ENCODE data around the gene SPNS2. TPM values are rescaled to one million over a fixed set of nuclear protein-coding genes. Genes with fewer than 3 reads are reported as not detected.

Gene SPNS2
- total RNA-seq, 1 donor from 2014 or later, result 187 TPM

DNA sequence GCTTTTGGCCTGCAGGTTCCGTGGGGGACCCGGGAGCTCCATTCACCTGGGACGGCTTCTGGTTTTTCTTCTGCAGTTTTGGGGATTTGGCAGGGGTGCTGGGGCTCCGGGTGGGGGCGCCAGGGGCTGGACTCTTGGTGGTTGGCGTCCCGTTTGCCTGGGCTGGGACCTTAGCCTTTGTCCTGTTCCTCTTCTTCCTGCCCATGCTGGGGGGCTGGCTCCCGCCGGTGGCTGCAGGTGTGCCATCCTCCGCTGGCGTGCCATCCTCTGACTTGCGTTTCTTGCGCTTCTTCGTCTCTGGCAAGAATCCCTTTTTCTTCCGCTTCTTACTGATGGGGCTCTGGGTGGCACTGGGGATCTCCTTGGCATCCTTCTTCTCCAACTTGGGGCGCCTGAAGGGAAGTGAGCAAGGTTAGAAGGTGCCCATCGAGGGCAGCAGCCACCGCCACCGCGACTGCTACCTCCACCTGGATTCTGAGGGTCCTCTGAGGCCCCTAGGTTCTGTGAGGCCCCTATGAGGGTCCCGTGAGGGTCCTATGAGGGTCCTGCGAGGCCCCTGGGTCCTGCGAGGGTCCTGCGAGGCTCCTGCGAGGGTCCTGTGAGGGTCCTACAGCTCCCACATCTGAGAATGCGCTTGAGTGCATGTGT, 41.0 kb downstream of the SPNS2 start:
- TF ChIP-seq, protein P1, sequence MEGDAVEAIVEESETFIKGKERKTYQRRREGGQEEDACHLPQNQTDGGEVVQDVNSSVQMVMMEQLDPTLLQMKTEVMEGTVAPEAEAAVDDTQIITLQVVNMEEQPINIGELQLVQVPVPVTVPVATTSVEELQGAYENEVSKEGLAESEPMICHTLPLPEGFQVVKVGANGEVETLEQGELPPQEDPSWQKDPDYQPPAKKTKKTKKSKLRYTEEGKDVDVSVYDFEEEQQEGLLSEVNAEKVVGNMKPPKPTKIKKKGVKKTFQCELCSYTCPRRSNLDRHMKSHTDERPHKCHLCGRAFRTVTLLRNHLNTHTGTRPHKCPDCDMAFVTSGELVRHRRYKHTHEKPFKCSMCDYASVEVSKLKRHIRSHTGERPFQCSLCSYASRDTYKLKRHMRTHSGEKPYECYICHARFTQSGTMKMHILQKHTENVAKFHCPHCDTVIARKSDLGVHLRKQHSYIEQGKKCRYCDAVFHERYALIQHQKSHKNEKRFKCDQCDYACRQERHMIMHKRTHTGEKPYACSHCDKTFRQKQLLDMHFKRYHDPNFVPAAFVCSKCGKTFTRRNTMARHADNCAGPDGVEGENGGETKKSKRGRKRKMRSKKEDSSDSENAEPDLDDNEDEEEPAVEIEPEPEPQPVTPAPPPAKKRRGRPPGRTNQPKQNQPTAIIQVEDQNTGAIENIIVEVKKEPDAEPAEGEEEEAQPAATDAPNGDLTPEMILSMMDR (IDR thresholded peaks at IDR 0.05; ENCODE audit: unreplicated experiment), result no peak
- no peak for DNase-seq (ENCODE audit: low spot score)
- Mint-ChIP-seq H3K4me3 (ENCODE audit: unreplicated experiment) (no peak overlapping the region), H3K27me3 (ENCODE audit: unreplicated experiment) (peaks cover 41% of the 10 kb centered on the region), H3K4me1 (ENCODE audit: unreplicated experiment) (peaks cover 17% of the 10 kb centered on the region), H3K27ac (ENCODE audit: unreplicated experiment) (no peak overlapping the region), H3K9me3 (ENCODE audit: unreplicated experiment) (no peaks in the 10 kb centered on the region), H3K36me3 (ENCODE audit: low read depth, unreplicated experiment) (no peaks in the 10 kb centered on the region)

DNA sequence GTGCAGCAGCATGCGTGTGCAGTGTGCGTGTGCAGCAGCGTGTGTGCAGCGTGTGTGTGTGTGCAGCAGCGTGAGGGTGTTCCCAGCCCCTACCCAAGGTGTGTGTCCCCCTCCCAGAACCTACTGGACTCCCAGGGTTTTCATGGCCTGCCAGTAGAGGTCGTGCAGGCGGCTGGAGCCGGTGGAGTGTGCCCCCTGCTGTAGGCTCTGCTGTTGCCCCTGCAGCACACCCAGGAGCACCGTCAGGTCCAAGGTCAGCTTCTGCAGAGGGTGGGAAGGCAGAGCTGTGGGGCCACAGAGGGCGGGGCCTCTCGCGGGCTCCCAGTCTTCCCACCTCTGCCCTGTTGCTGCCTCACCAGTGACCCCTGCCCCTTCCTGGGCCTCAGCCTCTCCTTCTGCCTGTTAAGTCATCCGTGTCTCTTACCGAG, 41.6 kb downstream of the SPNS2 start:
- TF ChIP-seq, protein P1 (IDR thresholded peaks at IDR 0.05; ENCODE audit: unreplicated experiment), result no peak
- Mint-ChIP-seq H3K4me3 (ENCODE audit: unreplicated experiment) (no peak overlapping the region), H3K9me3 (ENCODE audit: unreplicated experiment) (no peaks in the 10 kb centered on the region), H3K27me3 (ENCODE audit: unreplicated experiment) (peaks cover 45% of the 10 kb centered on the region), H3K27ac (ENCODE audit: unreplicated experiment) (peak overlapping the region; percentile 13), H3K4me1 (ENCODE audit: unreplicated experiment) (peaks cover 17% of the 10 kb centered on the region), H3K36me3 (ENCODE audit: low read depth, unreplicated experiment) (no peaks in the 10 kb centered on the region)
- peak; percentile 50 for DNase-seq (ENCODE audit: low spot score)

DNA sequence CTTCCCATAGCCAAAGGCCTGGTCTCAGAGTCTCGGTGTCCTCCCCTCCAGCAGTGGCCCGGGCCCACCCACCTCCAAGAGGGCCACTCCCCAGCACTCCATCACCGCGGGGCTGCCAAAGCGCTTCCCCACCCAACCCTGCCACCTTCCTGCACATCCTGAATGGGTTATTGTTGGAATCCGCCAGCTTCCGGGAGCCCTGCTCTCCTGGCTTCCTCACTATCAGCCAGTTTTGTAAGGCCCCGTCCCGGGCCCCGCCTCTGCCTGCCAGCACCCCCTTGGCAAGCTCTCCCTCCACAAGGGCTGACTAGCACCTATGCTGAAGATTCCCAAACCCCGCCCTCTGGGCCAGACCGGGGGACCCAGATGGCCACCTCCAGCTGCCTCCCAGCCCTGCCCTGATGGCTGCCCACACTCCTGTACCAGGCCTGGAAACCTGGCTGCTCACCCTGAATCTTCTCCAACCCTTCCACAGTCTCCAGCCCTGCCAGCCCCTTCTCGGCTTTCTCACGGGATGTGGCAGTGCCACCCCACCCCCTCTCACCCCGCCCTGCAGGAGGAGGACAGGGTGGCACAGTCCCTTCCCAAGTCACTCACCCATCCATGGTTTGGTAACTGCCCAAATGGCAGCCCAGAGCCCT, 42.1 kb downstream of the SPNS2 start:
- H3K9me3 Mint-ChIP-seq (ENCODE audit: unreplicated experiment), result no peaks in the 10 kb centered on the region
- peak overlapping the region; percentile 61 for H3K27ac Mint-ChIP-seq (ENCODE audit: unreplicated experiment)
- peaks cover 44% of the 10 kb centered on the region for H3K27me3 Mint-ChIP-seq (ENCODE audit: unreplicated experiment)
- peaks cover 12% of the 10 kb centered on the region for H3K4me1 Mint-ChIP-seq (ENCODE audit: unreplicated experiment)
- no peak for DNase-seq (ENCODE audit: low spot score)
- peak overlapping the region; percentile 47 for H3K4me3 Mint-ChIP-seq (ENCODE audit: unreplicated experiment)
- TF ChIP-seq, protein P1 (IDR thresholded peaks at IDR 0.05; ENCODE audit: unreplicated experiment), result no peak
- H3K36me3 Mint-ChIP-seq (ENCODE audit: low read depth, unreplicated experiment), result no peaks in the 10 kb centered on the region

DNA sequence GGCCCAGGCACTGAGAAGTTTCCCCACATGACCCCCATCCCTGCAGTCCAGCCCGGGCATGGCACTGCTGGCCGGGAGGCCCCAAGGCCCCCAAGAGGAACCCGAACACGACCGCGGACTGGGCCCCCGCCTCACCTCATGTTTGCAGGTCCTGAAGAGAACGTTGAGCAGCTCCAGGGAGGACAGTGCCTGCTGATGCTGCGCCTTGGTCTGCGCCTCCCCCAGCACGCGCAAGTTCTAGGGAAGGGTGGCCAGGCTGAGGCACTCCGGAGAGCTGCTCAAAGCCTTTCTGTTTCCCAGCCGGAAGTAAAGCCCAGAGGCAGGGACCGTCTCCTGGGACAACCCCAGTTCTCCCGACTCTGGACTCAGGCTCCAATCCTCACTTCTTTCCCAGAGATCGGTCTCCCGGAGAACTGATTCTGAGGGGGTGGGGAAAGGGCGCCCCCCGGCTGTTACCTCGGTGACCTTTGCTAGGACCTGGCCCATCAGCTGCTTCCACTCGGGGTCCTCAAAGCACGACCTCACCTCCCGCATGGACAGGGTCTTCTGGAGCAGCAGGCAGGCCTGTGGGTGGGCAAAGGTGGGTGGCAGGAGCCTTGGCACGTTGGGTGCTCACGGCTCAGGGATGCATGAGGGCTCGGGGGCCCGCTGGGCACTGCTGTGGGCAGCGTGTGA, 42.8 kb downstream of the SPNS2 start:
- peaks cover 12% of the 10 kb centered on the region for H3K4me1 Mint-ChIP-seq (ENCODE audit: unreplicated experiment)
- DNase-seq (ENCODE audit: low spot score), result peak; percentile 54
- H3K27ac Mint-ChIP-seq (ENCODE audit: unreplicated experiment), result peak overlapping the region; percentile 61
- peaks cover 50% of the 10 kb centered on the region for H3K27me3 Mint-ChIP-seq (ENCODE audit: unreplicated experiment)
- no peaks in the 10 kb centered on the region for H3K9me3 Mint-ChIP-seq (ENCODE audit: unreplicated experiment)
- TF ChIP-seq, protein P1 (IDR thresholded peaks at IDR 0.05; ENCODE audit: unreplicated experiment), result no peak
- H3K36me3 Mint-ChIP-seq (ENCODE audit: low read depth, unreplicated experiment), result no peaks in the 10 kb centered on the region
- peak overlapping the region; percentile 47 for H3K4me3 Mint-ChIP-seq (ENCODE audit: unreplicated experiment)
